HG03575 (cell line): Measurements from ENCODE around the gene CTNNB1.

Experiments
- ATAC-seq: cut with Tn5 transposase; IDR thresholded peaks from one replicate; pipeline ENCODE4 v1.9.1; 2021; ENCODE audit not compliant: unreplicated experiment, insufficient number of reproducible peaks, low FRiP score; ENCODE audit errors: extremely low read depth

The CTNNB1 gene

GRCh38 chr3:41209646-41210045, 10.3 kb downstream of the CTNNB1 start:
- ATAC-seq: no peak

GRCh38 chr3:41210966-41211365, 11.7 kb downstream of the CTNNB1 start:
- ATAC-seq: no peak

- no peak for ATAC-seq
Measured at GRCh38 chr3:41212088-41212487, 12.8 kb downstream of the CTNNB1 start.

GRCh38 chr3:41213588-41213987, 14.3 kb downstream of the CTNNB1 start:
- no peak for ATAC-seq

GRCh38 chr3:41216422-41216821, 17.1 kb downstream of the CTNNB1 start:
- no peak for ATAC-seq

DNA sequence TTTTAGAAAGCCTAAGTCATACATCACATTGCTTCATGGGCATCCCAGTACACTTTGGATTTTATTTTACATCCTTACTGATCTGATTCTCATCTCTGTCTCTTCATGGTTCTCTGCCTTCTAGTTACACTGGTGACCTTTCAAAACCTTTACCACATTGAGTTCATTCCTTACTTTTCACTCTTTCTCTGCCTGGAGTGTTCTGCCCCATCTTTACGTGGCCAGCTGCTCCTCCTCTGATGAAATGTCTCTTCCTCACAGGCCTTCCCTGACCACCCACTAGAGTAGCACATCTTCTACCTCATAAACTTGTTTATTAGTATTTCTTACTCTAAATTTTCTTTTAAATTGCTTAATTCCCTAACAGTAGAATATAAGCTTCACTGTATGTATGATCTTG, 17.7 kb downstream of the CTNNB1 start:
- no peak for ATAC-seq

DNA sequence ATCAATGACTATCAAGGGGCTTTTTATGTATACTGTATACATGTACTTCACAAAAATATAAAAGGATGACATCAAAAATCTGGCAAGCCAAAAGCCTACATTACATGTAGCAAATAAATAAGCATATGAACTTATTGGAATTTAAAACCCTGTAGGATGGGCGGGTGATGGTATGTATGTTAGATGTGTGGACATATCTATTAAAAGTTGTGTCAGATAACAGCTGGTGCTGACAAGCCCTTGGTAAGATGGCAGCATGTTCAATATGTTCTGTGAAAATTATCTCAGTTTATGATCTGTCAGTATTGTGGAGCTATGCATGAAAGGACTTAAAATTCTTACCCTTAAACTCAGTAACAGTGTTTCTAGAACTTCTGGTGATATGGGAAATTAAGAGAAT, 20.1 kb downstream of the CTNNB1 start:
- ATAC-seq: no peak

GRCh38 chr3:41220906-41221677, 21.8 kb downstream of the CTNNB1 start:
- ATAC-seq: no peak

GRCh38 chr3:41222012-41222411, 22.7 kb downstream of the CTNNB1 start:
- ATAC-seq: no peak

DNA sequence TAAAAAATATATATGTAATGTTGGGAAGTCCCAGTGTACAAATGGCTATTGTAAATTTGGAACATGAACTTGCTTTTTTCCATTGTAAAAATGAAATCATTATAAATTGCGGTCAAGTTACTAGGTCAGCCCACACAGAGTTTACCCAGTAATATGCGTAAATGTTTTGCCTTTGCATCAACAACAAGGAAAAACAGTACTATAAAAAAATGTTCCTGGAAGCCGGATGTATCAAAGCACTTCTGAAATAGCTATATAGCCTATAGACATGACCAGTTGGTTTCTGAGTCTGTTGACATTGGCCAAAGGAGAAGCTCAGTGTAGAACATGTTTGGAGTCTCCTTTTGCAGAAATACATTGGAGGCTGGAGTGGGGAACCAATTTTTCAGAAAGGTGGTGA, 23.2 kb downstream of the CTNNB1 start:
- no peak for ATAC-seq

GRCh38 chr3:41223078-41223477, 23.8 kb downstream of the CTNNB1 start:
- no peak for ATAC-seq

GRCh38 chr3:41223691-41224090, 24.4 kb downstream of the CTNNB1 start:
- no peak for ATAC-seq

- ATAC-seq: no peak
Measured at GRCh38 chr3:41224120-41224806, 25.0 kb downstream of the CTNNB1 start.

DNA sequence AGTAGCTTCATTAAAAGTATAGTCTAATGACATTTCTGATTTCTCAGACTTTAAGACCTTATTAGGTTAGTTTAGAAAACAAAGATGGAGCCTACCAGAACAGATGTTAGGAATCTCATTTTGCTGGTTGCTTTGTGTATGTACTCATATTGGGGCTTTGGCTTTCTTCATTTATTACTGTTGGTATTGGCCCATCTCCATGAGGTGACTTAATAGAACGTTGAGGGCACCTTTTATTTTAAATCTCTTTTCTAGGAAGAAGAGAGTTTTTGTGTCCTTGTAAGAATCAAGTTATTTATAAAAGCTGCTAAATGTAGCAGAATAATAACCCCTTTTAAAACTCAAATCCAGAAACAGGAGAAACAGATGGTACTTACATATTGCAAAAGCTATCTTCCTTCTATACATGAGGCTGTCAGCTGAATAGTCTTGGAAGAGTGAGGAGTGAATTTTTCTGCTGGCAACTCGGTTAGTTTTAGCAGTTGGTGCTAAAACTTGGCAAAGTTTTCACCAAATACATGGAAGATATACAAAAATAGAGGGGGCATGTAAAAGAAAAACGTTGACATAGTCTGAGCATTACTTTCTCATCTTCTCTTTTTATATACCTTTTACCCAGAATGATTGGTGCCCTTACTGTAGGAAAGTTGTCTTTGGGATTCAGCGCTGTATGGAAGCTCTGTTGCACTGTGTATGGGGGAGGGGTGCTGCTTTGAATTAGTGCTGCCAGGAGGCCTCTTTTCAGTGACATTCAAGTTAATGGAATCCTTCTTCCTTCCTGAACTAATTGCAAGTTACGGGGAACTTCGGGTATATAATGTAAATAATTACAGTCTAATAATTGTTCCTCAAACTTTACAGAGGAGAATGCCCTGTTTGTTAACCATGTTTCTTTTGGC, 35.8 kb downstream of the CTNNB1 start:
- no peak for ATAC-seq

DNA sequence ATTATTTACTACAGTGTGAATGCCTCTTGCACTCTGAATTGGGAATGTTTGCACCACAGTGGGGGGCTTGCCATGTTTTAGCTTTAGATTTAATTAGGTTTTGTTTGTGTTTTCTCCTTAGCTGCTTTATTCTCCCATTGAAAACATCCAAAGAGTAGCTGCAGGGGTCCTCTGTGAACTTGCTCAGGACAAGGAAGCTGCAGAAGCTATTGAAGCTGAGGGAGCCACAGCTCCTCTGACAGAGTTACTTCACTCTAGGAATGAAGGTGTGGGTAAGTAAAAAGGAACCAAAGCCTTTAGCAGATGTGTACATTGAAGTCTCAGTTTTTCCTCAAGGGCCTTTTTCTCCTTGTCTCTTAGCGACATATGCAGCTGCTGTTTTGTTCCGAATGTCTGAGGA, 36.9 kb downstream of the CTNNB1 start:
- ATAC-seq: no peak

DNA sequence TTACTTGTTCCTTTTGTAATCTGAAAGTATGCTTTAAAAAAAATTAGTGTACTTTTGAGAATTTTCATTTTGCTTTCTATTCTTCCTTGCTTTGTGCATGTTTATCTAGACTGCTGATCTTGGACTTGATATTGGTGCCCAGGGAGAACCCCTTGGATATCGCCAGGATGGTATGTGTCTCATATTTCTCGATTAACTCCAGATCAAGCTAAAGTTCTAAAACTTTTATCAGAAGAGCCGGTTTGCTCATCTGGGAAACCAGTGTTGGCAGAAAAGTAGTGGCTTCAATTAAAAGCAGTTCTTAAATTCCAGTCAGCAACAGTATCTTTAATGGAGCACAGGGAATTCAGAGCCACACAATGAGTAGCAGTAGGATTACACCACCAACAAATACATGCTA, 38.6 kb downstream of the CTNNB1 start:
- ATAC-seq: no peak

- ATAC-seq: no peak
Measured at GRCh38 chr3:41239587-41239986, 40.3 kb downstream of the CTNNB1 start.

GRCh38 chr3:41241161-41241560, 41.9 kb downstream of the CTNNB1 start:
- no peak for ATAC-seq

DNA sequence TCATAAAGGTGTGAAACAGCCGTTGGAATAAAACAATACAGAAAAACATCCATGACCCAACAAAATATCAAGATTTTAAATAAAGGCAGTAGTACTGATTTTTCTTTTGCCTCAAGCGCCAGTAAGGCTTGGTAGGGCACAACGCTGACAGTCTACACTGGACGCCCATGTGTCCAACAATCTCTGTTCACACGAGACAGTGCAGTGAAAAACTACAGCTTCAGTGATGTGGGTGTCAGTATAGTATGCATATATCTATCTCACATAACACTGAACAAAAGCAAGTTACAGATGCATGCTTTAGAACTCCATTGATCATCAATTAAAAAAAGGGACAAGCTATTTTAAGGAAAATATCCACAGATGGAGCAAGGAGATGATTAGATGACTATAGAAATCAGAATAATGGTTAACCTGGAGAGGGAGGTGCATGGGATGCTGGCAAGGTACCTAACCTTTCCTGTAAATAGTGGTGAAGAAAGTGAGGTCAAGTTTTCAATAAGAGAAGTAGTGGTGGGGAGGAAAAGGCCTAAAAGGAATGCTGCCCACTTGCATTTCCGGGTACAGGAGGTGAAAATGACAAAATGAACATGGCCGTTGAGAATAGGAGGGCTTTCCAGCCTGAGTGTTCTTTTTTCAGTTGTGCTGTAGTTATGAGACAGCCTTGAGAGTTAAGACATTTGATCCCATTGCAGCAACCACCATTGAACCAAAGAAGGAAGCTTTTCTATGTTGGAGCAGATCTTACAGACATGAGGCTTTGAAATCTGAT, 42.7 kb downstream of the CTNNB1 start:
- no peak for ATAC-seq
